HL-60 (cell line): ENCODE results near the gene SELENOV.

Experiments used
- DNase-seq, 2 experiments: peaks; one replicate each; pipeline ENCODE4 v3.0.0-alpha.2; 2010 to 2020; ENCODE audit warnings: low read depth in 1 of 2, low spot score in 1 of 2
- H3K27ac ChIP-seq: fragments of 250-450 bp; sonication (Bioruptor Pico); replicated peaks from 2 replicates; pipeline ENCODE4 v1.5.1; 2020; ENCODE audit warnings: mild to moderate bottlenecking, moderate library complexity
- H3K27me3 ChIP-seq: fragments of 250-450 bp; sonication (Bioruptor Pico); 2 replicates; pipeline ENCODE4 v1.5.1; 2021; ENCODE audit warnings: mild to moderate bottlenecking, moderate library complexity; ENCODE audit not compliant: insufficient read depth, poor library complexity, severe bottlenecking
- H3K4me3 ChIP-seq: replicated peaks from 2 replicates; pipeline ENCODE4 v1.5.1; 2011; ENCODE audit warnings: mild to moderate bottlenecking, control low read depth, low read length; ENCODE audit not compliant: insufficient read depth
- CTCF ChIP-seq: IDR thresholded peaks from one replicate; pipeline ENCODE4 v1.5.1; 2011; ENCODE audit warnings: low read length, control low read depth, inconsistent platforms; ENCODE audit not compliant: insufficient read depth
- GABPA ChIP-seq: IDR thresholded peaks from 2 replicates; pipeline ENCODE4 v1.6.1; 2012; ENCODE audit warnings: low read depth
- POLR2AphosphoS5 ChIP-seq: IDR thresholded peaks from 2 replicates; pipeline ENCODE4 v1.6.1; 2012; ENCODE audit warnings: low read depth
- REST ChIP-seq: IDR thresholded peaks from 2 replicates; pipeline ENCODE4 v1.6.1; 2012; ENCODE audit warnings: low read depth; ENCODE audit not compliant: insufficient replicate concordance
- SPI1 ChIP-seq: IDR thresholded peaks from 2 replicates; pipeline ENCODE4 v1.6.1; 2012; ENCODE audit warnings: low read depth, mild to moderate bottlenecking, borderline replicate concordance

SELENOV gene

DNA sequence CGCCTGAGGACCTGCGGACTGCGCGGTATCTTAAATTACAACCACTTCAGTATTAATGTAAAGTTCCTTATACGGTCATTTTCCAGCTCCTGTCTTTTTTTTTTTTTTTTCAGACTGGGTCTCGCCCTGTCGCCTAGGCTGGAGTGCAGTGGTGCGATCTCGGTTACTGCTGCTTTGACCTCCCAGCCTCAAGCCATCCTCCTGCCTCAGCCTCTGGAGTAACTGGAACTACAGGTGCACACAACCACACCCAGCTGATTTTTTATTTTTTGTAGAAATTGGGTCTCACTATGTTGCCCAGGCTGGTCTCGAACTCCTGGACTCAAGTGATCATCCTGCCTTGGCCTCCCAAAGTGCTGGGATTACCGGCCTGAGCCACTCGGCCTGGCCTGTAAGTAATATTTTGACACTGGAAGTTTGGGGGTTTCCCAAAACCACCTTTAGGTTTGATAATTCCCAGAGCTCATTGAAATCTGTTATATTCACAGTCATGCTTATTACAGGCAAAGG lies 18.1 kb downstream of the SELENOV start:
- Histone ChIP-seq H3K27me3 (no peaks in the 10 kb centered on the region), H3K4me3 (no peak overlapping the region), H3K27ac (no peak overlapping the region)
- TF ChIP-seq GABPA, result no peak
- no peak for DNase-seq

DNA sequence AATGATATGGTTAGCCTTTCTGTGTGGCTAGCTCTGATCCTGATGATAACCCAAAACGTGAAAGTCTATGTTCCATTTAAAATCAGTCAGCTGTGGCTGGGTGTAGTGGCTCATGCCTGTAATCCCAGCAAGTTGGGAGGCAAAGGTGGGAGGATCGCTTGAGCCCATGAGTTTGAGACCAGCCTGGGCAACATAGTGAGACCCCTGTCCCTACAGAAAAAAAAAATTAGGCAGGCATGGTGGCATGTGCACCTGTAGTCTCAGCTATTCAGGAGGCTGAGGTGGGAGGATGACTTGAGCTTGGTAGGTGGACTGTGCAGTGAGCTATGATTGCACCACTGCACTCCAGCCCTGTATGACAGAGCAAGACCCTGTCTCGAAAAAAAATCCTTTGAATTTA lies 18.9 kb downstream of the SELENOV start:
- Histone ChIP-seq H3K27ac (no peak overlapping the region), H3K27me3 (no peaks in the 10 kb centered on the region), H3K4me3 (no peak overlapping the region)
- TF ChIP-seq POLR2AphosphoS5 (no peak), GABPA (no peak), SPI1 (no peak)
- no peak for DNase-seq

DNA sequence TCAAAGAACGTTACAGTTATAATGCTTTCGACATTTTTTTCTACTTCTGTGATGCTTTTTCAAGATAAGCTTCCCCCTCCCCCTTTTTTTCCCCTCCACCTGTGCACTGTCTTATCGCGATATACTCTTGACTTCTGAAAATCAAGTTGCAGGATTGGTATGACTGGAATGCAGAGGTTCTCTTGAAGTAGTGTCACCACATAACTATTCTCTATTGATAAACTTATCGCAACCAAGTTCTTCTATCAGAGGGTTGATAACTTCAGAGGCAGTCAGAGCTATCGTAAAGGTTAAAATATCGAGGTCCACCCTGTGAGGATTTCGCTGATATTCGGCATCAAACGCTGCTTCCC lies 24.2 kb downstream of the SELENOV start:
- Histone ChIP-seq H3K4me3 (peak overlapping the region; percentile 89), H3K27me3 (no peaks in the 10 kb centered on the region), H3K27ac (peak overlapping the region; percentile 49)
- no peak for DNase-seq
- TF ChIP-seq SPI1 (no peak), REST (no peak), CTCF (no peak), GABPA (no peak), POLR2AphosphoS5 (no peak)

DNA sequence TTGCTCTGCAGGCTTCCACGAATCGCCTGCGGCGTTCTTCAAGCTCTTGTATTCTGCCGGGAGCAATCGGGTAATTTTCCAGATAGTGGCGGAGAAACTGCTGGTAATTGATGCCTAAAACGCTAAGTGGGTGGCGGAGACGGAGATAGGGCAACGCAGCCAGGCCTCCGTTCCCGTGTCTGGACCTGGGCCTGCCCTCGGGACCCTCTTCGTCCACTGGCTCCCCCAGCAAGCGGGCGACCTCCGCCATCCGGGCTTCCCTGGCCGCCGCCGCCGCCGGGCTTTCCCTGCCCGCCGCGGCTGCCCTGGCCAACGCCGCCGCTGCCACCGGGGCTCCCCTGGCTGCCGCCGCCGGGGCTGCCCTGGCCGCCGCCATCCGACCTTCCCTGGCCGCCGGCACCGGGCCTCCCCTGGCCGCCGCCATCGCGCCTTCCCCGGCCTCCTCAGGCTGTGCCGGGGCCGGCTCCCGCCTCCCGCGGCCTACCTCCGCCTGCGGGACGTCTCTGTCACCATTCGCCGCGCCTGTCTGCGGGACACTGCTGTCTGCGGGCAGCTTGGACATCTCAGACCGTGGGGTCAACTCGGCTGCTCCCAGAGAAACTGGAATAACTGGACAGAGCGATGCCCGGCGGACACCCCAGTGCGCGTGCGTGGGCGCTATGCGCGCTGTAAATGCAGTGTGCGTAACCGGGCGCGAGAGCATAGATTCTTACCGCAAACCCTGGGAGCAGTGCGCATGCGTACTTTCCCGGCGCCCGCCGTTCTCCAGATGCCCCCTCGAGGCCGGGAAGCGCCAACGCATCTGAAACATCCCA lies 24.8 kb downstream of the SELENOV start, which contains the start of gene EID2:
Gene EID2 (minus strand): TSS at position 644 of the 815 bp plus-strand sequence. CDS start 82 bp downstream, at position 562.
- H3K27ac ChIP-seq, result peak within 1 kb of the TSS; percentile 68
- DNase-seq, result peak; percentile 77 to 94

DNA sequence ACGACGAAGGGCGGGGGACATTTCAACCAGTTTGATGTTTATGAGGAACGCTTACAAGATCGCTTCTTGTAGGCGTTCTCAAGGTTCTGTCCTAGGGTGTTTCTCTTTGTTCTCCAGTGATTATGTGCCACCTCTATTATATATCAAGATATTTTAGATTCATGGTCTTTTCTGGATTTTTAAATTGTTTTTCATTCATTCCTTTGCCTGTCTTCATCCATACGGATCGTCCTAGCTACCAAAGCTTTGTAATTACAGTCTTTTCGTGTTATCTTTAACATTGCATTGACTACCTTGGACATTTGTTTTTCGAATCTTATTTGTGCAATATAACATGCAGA lies 25.4 kb downstream of the SELENOV start:
- TF ChIP-seq CTCF (no peak), SPI1 (no peak), REST (no peak), GABPA (no peak), POLR2AphosphoS5 (no peak)
- Histone ChIP-seq H3K4me3 (peak overlapping the region; percentile 89; the same call in 1 of the 2 replicates), H3K27ac (no peak overlapping the region), H3K27me3 (no peaks in the 10 kb centered on the region)
- DNase-seq, result no peak

More for the DNA sequence above, 24.8 kb downstream of the SELENOV start, which contains the start of gene EID2:
- Histone ChIP-seq H3K4me3 (peak within 1 kb of the TSS; percentile 89), H3K27me3 (no peaks in the 10 kb centered on the region)
- peak; percentile 46 for TF ChIP-seq CTCF
- TF ChIP-seq SPI1, result no peak
- peak; percentile 25; the same call in 1 of the 2 replicates for TF ChIP-seq POLR2AphosphoS5
